Type B pancreatic cell (in vitro differentiated cells): ENCODE data around the gene CFI. TPM values are rescaled to one million over a fixed set of nuclear protein-coding genes. Genes with fewer than 3 reads are reported as not detected.
"Not testable (repeated sequence)": the region's sequence is repeated elsewhere in the genome, so short reads cannot be mapped to it uniquely, and the experiment has no call there.

Experiments used
- DNase-seq: peaks from one replicate; pipeline ENCODE4 v3.0.0; 2021; ENCODE audit warnings: mixed read lengths; ENCODE audit not compliant: unreplicated experiment; ENCODE audit errors: extremely low spot score
- H3K27ac Mint-ChIP-seq: 2 replicates; pipeline ENCODE4 v1.8.0; 2021; ENCODE audit warnings: mild to moderate bottlenecking, mixed read lengths
- H3K27me3 Mint-ChIP-seq: 2 replicates; pipeline ENCODE4 v1.8.0; 2021; ENCODE audit warnings: mixed read lengths
- H3K36me3 Mint-ChIP-seq: 2 replicates; pipeline ENCODE4 v1.8.0; 2021; ENCODE audit warnings: mixed read lengths
- H3K4me1 Mint-ChIP-seq: one replicate; pipeline ENCODE4 v1.8.0; 2021; ENCODE audit warnings: mixed read lengths; ENCODE audit not compliant: unreplicated experiment
- H3K4me3 Mint-ChIP-seq: 2 replicates; pipeline ENCODE4 v1.8.0; 2021; ENCODE audit warnings: mild to moderate bottlenecking, mixed read lengths
- H3K9me3 Mint-ChIP-seq: 2 replicates; pipeline ENCODE4 v1.8.0; 2021; ENCODE audit warnings: mixed read lengths
- CTCF ChIP-seq: fragments of 200-600 bp; sonication (generic); conservative IDR thresholded peaks from 2 replicates; pipeline ENCODE4 v1.5.0; 2021; ENCODE audit warnings: antibody characterized with exemption, mild to moderate bottlenecking
- total RNA-seq: library from RNA; stranded (reverse); gene quantifications from 2 replicates; pipeline ENCODE4 v1.2.1, GENCODE V29; 2021; ENCODE audit warnings: low replicate concordance

CFI gene
- total RNA-seq, 1 donor from 2014 or later, result 24.0 TPM

- peaks cover 7% of the 10 kb centered on the region for H3K36me3 Mint-ChIP-seq
- H3K9me3 Mint-ChIP-seq, result peaks cover 12% of the 10 kb centered on the region
- H3K27me3 Mint-ChIP-seq, result no peaks in the 10 kb centered on the region
Measured at GRCh38 chr4:109795059-109795458, 6.7 kb downstream of the CFI start.

GRCh38 chr4:109787807-109788206, 14.0 kb downstream of the CFI start:
- Mint-ChIP-seq H3K27ac (no peak overlapping the region), H3K4me1 (no peaks in the 10 kb centered on the region), H3K27me3 (peaks cover 4% of the 10 kb centered on the region), H3K36me3 (no peaks in the 10 kb centered on the region), H3K9me3 (peaks cover 17% of the 10 kb centered on the region), H3K4me3 (no peak overlapping the region)
- no peak for TF ChIP-seq CTCF
- DNase-seq, result no peak

More at GRCh38 chr4:109795059-109795458, 6.7 kb downstream of the CFI start:
- no peak for TF ChIP-seq CTCF
- no peak overlapping the region for H3K27ac Mint-ChIP-seq
- no peak overlapping the region for H3K4me3 Mint-ChIP-seq
- DNase-seq, result no peak
- no peaks in the 10 kb centered on the region for H3K4me1 Mint-ChIP-seq

- H3K4me3 Mint-ChIP-seq, result no peak overlapping the region
Measured at GRCh38 chr4:109786846-109787245, 15.0 kb downstream of the CFI start.

DNA sequence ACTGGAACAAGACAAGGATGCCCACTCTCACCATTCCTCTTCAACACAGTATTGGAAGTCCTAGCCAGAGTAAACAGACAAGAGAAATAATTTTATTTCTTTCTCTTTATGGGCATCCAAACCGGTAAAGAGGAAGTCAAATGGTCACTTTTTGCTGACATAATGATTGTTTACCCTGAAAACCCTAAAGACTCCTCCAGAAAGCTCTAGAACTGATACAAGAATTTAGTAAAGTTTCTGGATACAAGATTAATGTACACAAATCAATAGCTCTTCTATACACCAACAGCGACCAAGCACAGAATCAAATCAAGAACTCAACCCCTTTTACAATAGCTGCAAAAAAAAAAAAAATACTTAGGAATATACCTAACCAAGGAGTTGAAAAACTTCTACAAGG, 19.7 kb downstream of the CFI start:
- H3K36me3 Mint-ChIP-seq, DNase-seq, H3K27me3 Mint-ChIP-seq, H3K4me3 Mint-ChIP-seq, H3K9me3 Mint-ChIP-seq, H3K4me1 Mint-ChIP-seq, H3K27ac Mint-ChIP-seq: not testable (repeated sequence)

More at GRCh38 chr4:109786846-109787245, 15.0 kb downstream of the CFI start:
- no peak for TF ChIP-seq CTCF
- H3K36me3 Mint-ChIP-seq, result no peaks in the 10 kb centered on the region
- H3K4me1 Mint-ChIP-seq, result no peaks in the 10 kb centered on the region
- H3K9me3 Mint-ChIP-seq, result peaks cover 17% of the 10 kb centered on the region
- H3K27ac Mint-ChIP-seq, result no peak overlapping the region
- peaks cover 6% of the 10 kb centered on the region for H3K27me3 Mint-ChIP-seq
- no peak for DNase-seq

- Mint-ChIP-seq H3K27me3 (peaks cover 2% of the 10 kb centered on the region), H3K36me3 (no peaks in the 10 kb centered on the region), H3K27ac (no peak overlapping the region), H3K9me3 (no peaks in the 10 kb centered on the region), H3K4me1 (no peaks in the 10 kb centered on the region), H3K4me3 (no peak overlapping the region)
- TF ChIP-seq CTCF, result no peak
- no peak for DNase-seq
Measured at GRCh38 chr4:109764789-109765402, 36.9 kb downstream of the CFI start.

- Mint-ChIP-seq H3K4me3 (no peak overlapping the region), H3K27me3 (no peaks in the 10 kb centered on the region), H3K9me3 (no peaks in the 10 kb centered on the region), H3K36me3 (no peaks in the 10 kb centered on the region), H3K4me1 (no peaks in the 10 kb centered on the region), H3K27ac (no peak overlapping the region)
- no peak for TF ChIP-seq CTCF
- DNase-seq, result no peak
Measured at GRCh38 chr4:109764376-109764775, 37.4 kb downstream of the CFI start.
